ENCODE data around the gene CCDC47.

Gene CCDC47

DNA sequence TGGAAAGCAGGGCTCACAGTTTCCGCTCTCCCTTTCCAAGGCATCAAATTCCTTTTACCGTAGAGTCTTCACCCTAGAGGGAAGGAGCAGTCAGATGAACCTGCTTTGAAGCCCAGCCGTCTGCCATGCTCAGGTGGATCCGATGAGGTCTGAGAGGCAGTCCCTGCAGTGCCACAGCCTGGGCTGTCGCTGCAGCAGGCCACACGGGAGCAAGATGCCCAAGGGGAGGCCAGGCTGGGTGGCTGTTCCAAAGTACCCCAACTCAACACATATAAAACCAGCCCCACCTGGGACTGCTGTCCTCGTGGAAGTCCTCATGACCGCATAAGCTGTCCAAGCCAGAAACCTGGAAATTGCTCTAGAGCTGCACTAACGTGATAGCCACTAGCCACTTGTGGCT, 68.6 kb downstream of the CCDC47 start:
- Mint-ChIP-seq H3K36me3 (ENCODE audit: low read depth) (peaks cover 36% of the 10 kb centered on the region), H3K27me3 (ENCODE audit: low read depth) (peaks cover 3% of the 10 kb centered on the region), H3K4me1 (peaks cover 17% of the 10 kb centered on the region), H3K9me3 (no peaks in the 10 kb centered on the region), H3K27ac (no peak overlapping the region), H3K4me3 (no peak overlapping the region)
- TF ChIP-seq, protein P1, sequence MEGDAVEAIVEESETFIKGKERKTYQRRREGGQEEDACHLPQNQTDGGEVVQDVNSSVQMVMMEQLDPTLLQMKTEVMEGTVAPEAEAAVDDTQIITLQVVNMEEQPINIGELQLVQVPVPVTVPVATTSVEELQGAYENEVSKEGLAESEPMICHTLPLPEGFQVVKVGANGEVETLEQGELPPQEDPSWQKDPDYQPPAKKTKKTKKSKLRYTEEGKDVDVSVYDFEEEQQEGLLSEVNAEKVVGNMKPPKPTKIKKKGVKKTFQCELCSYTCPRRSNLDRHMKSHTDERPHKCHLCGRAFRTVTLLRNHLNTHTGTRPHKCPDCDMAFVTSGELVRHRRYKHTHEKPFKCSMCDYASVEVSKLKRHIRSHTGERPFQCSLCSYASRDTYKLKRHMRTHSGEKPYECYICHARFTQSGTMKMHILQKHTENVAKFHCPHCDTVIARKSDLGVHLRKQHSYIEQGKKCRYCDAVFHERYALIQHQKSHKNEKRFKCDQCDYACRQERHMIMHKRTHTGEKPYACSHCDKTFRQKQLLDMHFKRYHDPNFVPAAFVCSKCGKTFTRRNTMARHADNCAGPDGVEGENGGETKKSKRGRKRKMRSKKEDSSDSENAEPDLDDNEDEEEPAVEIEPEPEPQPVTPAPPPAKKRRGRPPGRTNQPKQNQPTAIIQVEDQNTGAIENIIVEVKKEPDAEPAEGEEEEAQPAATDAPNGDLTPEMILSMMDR (IDR thresholded peaks at IDR 0.05; ENCODE audit: unreplicated experiment in 3 of 3) = no peak

DNA sequence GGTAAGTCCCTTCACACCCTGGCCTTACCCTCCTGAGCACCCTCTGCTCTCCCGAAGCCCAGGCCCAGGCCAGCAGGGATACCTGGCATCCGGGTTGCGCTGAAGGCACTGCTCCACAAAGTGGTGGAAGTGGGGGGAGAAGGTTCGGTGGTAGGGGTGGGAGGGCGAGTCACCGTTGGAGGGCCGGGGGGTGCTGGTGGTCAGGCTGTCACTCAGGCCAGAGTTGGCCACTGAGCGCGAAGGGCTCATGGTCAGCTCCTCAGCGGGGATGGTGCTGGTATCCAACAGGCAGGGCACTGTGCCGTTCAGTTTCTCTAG, 69.2 kb downstream of the CCDC47 start:
- no peaks in the 10 kb centered on the region for H3K9me3 Mint-ChIP-seq
- TF ChIP-seq, protein P1 (IDR thresholded peaks at IDR 0.05; ENCODE audit: unreplicated experiment in 3 of 3) = no peak
- no peak overlapping the region for H3K4me3 Mint-ChIP-seq
- H3K27ac Mint-ChIP-seq = no peak overlapping the region
- H3K4me1 Mint-ChIP-seq = peaks cover 17% of the 10 kb centered on the region
- H3K36me3 Mint-ChIP-seq (ENCODE audit: low read depth) = peaks cover 30% of the 10 kb centered on the region
- peaks cover 3% of the 10 kb centered on the region for H3K27me3 Mint-ChIP-seq (ENCODE audit: low read depth)

DNA sequence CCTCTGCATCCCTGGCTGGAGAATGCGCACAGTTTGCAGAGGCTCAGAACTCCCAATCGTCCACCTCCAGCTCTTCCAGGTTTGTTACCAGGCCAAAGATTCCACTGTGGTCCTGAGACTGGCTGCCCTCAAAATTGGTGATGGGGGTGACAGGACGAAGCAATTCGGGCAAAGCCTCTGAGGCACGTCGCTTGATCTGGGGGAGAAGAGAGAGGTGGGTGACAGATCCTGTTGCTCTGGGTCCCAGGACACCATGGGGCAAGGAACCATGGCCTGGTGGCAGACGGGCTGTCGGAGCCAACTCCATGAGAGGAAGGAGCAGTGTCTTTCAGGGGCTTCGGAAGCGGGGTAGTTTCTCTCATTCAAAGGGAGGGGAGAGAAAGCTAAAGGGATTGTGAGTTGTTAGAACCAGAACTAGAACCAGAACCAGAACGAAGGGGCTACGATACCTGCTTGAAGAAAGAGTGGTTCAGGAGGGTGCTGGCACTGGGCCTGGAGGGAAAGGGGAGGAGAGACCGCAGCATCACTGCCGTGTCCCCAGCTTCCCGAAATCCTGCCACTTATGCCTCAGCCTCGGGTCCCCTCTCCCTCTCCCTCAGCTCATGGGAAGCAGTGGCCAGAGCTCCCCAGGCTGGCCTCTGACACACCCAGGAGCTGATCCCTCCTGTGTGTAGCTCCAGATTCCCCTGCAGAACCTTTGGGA, 69.7 kb downstream of the CCDC47 start:
- TF ChIP-seq, protein P1 (IDR thresholded peaks at IDR 0.05; ENCODE audit: unreplicated experiment in 3 of 3) = no peak
- Mint-ChIP-seq H3K27ac (no peak overlapping the region), H3K36me3 (ENCODE audit: low read depth) (peaks cover 24% of the 10 kb centered on the region), H3K4me1 (peaks cover 17% of the 10 kb centered on the region), H3K9me3 (no peaks in the 10 kb centered on the region), H3K27me3 (ENCODE audit: low read depth) (peaks cover 3% of the 10 kb centered on the region), H3K4me3 (peak overlapping the region in 2 of 3 experiments; percentile 18 to 46)

- Mint-ChIP-seq H3K27ac (peak overlapping the region in 2 of 3 experiments; percentile 13 to 59), H3K4me3 (peak overlapping the region; percentile 57 to 66 (median 59)), H3K36me3 (ENCODE audit: low read depth) (peaks cover 22% of the 10 kb centered on the region), H3K27me3 (ENCODE audit: low read depth) (peaks cover 3% of the 10 kb centered on the region), H3K9me3 (no peaks in the 10 kb centered on the region), H3K4me1 (peaks cover 17% of the 10 kb centered on the region)
- TF ChIP-seq, protein P1 (IDR thresholded peaks at IDR 0.05; ENCODE audit: unreplicated experiment in 3 of 3) = no peak
These were observed 70.4 kb downstream of the CCDC47 start for GRCh38 chr17:63703029-63703428.

DNA sequence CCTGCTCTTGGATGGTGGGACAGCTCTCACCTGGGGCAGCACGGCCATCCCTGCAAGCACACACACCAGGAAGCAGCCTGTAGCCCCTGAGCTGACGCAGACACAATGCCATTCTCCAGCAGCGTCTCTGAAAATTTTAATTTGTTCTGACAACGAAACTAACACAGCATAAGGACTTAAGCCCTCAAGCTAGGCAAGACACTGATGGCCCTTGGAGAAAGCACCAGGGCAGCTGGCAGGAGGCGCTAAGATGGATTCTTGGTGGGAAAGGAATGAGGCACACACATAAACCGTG, 70.7 kb downstream of the CCDC47 start:
- no peaks in the 10 kb centered on the region for H3K9me3 Mint-ChIP-seq
- peaks cover 17% of the 10 kb centered on the region for H3K4me1 Mint-ChIP-seq
- peak overlapping the region; percentile 13 to 59 (median 43) for H3K27ac Mint-ChIP-seq
- TF ChIP-seq, protein P1 (IDR thresholded peaks at IDR 0.05; ENCODE audit: unreplicated experiment in 3 of 3) = no peak
- H3K36me3 Mint-ChIP-seq (ENCODE audit: low read depth) = peaks cover 22% of the 10 kb centered on the region
- peak overlapping the region; percentile 57 to 66 (median 59) for H3K4me3 Mint-ChIP-seq
- H3K27me3 Mint-ChIP-seq (ENCODE audit: low read depth) = peaks cover 3% of the 10 kb centered on the region
